Hepatocyte (in vitro differentiated cells): Measurements from ENCODE around the gene CENPP.
A peak's percentile ranks its signal among the peaks of the same experiment; 100 is the strongest.

Source experiments
- EZH2 ChIP-seq: fragments of 200-600 bp; sonication (generic); IDR thresholded peaks from 2 replicates; pipeline ENCODE4 v1.6.1; 2016; ENCODE audit warnings: antibody characterized with exemption, mild to moderate bottlenecking, borderline replicate concordance
- EZH2phosphoT487 ChIP-seq: fragments of 200-600 bp; sonication (generic); IDR thresholded peaks from one replicate; pipeline ENCODE4 v1.6.1; 2018; ENCODE audit warnings: antibody characterized with exemption, mild to moderate bottlenecking, low read depth, moderate library complexity; ENCODE audit not compliant: unreplicated experiment, severe bottlenecking
- TF ChIP-seq, protein P1 (sequence below): fragments of 200-600 bp; sonication (generic); IDR thresholded peaks from 2 replicates; pipeline ENCODE4 v1.5.1; 2016; ENCODE audit warnings: antibody characterized with exemption, mild to moderate bottlenecking; ENCODE audit not compliant: poor library complexity

DNA sequence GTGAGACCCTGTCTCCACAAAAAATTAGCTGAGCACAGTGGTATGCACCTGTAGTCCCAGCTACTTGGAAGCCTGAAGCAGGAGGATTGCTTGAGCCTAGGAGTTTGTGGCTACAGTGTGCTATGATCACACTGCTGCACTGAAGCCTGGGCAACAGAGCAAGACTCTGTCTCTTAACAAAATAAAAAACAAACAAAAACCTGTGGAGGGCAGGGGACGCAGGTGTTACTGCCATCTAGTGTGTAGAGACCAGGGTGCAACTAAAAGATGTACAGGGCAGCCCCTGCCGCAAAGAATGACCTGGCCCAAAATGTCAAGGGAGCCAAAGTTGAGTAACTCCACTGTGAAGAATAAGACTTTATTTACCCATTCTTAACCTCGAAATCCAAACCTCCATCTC lies 129.5 kb downstream of the CENPP start:
- TF ChIP-seq, protein P1, sequence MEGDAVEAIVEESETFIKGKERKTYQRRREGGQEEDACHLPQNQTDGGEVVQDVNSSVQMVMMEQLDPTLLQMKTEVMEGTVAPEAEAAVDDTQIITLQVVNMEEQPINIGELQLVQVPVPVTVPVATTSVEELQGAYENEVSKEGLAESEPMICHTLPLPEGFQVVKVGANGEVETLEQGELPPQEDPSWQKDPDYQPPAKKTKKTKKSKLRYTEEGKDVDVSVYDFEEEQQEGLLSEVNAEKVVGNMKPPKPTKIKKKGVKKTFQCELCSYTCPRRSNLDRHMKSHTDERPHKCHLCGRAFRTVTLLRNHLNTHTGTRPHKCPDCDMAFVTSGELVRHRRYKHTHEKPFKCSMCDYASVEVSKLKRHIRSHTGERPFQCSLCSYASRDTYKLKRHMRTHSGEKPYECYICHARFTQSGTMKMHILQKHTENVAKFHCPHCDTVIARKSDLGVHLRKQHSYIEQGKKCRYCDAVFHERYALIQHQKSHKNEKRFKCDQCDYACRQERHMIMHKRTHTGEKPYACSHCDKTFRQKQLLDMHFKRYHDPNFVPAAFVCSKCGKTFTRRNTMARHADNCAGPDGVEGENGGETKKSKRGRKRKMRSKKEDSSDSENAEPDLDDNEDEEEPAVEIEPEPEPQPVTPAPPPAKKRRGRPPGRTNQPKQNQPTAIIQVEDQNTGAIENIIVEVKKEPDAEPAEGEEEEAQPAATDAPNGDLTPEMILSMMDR = peak; percentile 24
- TF ChIP-seq EZH2 = no peak
- TF ChIP-seq EZH2phosphoT487 = no peak
